Mesendoderm (in vitro differentiated cells): ENCODE results near the gene IRX6. TPM values are rescaled to one million over a fixed set of nuclear protein-coding genes. Genes with fewer than 3 reads are reported as not detected.

Source experiments
- DNase-seq: peaks from one replicate; pipeline ENCODE4 v3.0.0; 2013
- H2AK5ac ChIP-seq: 2 replicates; pipeline ENCODE4 v1.6.1; 2013; ENCODE audit warnings: low read length, inconsistent platforms
- H2BK120ac ChIP-seq: 2 replicates; pipeline ENCODE4 v1.6.1; 2013; ENCODE audit warnings: low read depth, mild to moderate bottlenecking, low read length, moderate library complexity, mixed read lengths
- H2BK15ac ChIP-seq: replicated peaks from 2 replicates; pipeline ENCODE4 v1.6.1; 2013; ENCODE audit warnings: low read depth, mild to moderate bottlenecking, moderate library complexity
- H2BK5ac ChIP-seq: 2 replicates; pipeline ENCODE4 v1.6.1; 2013; ENCODE audit warnings: low read length, inconsistent platforms
- H3K18ac ChIP-seq: 2 replicates; pipeline ENCODE4 v1.6.1; 2013; ENCODE audit warnings: mild to moderate bottlenecking, low read length, mixed read lengths
- H3K23ac ChIP-seq: one replicate; pipeline ENCODE4 v1.6.1; 2013; ENCODE audit warnings: low read length
- H3K27ac ChIP-seq: 2 replicates; pipeline ENCODE4 v1.5.1; 2013; ENCODE audit warnings: low read depth, mild to moderate bottlenecking, inconsistent platforms, low read length, moderate library complexity
- H3K27me3 ChIP-seq: 2 replicates; pipeline ENCODE4 v1.6.1; 2013; ENCODE audit warnings: low read length, control low read depth, mild to moderate bottlenecking, inconsistent platforms; ENCODE audit not compliant: insufficient read depth, poor library complexity
- H3K36me3 ChIP-seq: 2 replicates; pipeline ENCODE4 v1.6.1; 2013; ENCODE audit warnings: low read length, inconsistent platforms; ENCODE audit not compliant: control insufficient read depth, insufficient read depth
- H3K4ac ChIP-seq: one replicate; pipeline ENCODE4 v1.6.1; 2013; ENCODE audit warnings: low read depth, mild to moderate bottlenecking, low read length, moderate library complexity
- H3K4me1 ChIP-seq: 2 replicates; pipeline ENCODE4 v1.6.1; 2013; ENCODE audit warnings: low read depth, low read length, inconsistent platforms; ENCODE audit not compliant: control insufficient read depth
- H3K4me2 ChIP-seq: 2 replicates; pipeline ENCODE4 v1.6.1; 2013; ENCODE audit warnings: low read length
- H3K4me3 ChIP-seq: 2 replicates; pipeline ENCODE4 v1.5.1; 2013; ENCODE audit warnings: mild to moderate bottlenecking, low read length
- H3K56ac ChIP-seq: one replicate; pipeline ENCODE4 v1.6.1; 2013; ENCODE audit warnings: low read length
- H3K79me1 ChIP-seq: 2 replicates; pipeline ENCODE4 v1.6.1; 2013; ENCODE audit warnings: low read length, inconsistent platforms
- H3K79me2 ChIP-seq: 2 replicates; pipeline ENCODE4 v1.6.1; 2013; ENCODE audit warnings: mild to moderate bottlenecking, low read length; ENCODE audit not compliant: control insufficient read depth, insufficient read depth
- H3K9ac ChIP-seq: 2 replicates; pipeline ENCODE4 v1.6.1; 2013; ENCODE audit warnings: low read length, inconsistent platforms
- H4K5ac ChIP-seq: one replicate; pipeline ENCODE4 v1.6.1; 2013; ENCODE audit warnings: low read length
- H4K8ac ChIP-seq: one replicate; pipeline ENCODE4 v1.6.1; 2013; ENCODE audit warnings: low read depth, mild to moderate bottlenecking, control low read depth, low read length, moderate library complexity
- WGBS: extraction: QIAGEN DNeasy Blood & Tissue Kit; methylation state at CpG from one replicate; pipeline ENCODE4 v1.1.7; 2013; ENCODE audit warnings: low lambda C conversion rate, missing lambda C conversion rate; ENCODE audit not compliant: insufficient coverage; ENCODE audit errors: extremely low coverage; 5-methylcytosine and 5-hydroxymethylcytosine counted together
- polyA plus RNA-seq, 2 experiments: library from polyadenylated mRNA; stranded (reverse); fragments of 200-250 nt; gene quantifications; one replicate each; pipeline ENCODE4 v1.2.3, GENCODE V29; 2013

IRX6 gene
- 0.06 TPM for polyA plus RNA-seq (2013, experiment 1 of 2)
- 0.07 TPM for polyA plus RNA-seq (2013, experiment 2 of 2)

DNA sequence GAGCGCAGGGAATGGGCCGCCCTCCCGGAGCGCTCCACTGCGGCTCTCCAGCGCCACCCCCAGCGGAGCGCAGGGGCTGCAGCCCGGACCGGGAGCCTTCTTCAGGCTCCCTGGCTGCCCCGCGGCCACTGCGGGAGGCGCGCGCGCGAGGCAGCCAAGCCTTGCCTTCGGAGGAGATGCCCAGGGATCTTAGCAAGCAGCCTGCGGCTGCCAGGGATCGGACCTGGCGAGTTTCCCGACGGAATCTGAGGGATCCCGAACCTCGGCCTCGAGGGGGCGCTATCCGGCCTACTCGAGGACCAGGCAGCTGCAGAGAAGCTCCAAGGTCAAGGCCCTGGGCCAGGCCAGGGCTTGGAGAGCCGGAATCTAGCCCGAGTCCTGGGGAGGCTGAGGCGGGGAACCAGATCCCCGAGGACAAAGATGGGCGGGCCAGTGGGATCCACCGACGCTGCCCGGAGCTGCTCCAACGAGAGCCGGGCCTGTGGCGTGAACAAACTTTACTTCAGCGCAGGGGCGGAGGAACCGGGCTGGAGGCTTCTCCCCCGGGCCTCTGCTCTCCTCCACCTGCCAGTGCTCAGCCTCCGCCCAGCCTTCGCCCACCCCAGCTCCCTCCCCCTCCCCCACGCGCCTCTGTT is at the start of gene IRX6:
Gene IRX6 (plus strand): TSS at position 567 of the 635 bp plus-strand sequence. CDS start 889 bp downstream, outside the sequence.
- Histone ChIP-seq H4K8ac (no peak within 1 kb of the TSS), H2BK5ac (no peak within 1 kb of the TSS), H3K18ac (no peak within 1 kb of the TSS), H4K5ac (no peak within 1 kb of the TSS), H3K27ac (no peak within 1 kb of the TSS), H3K36me3 (no peaks in the 10 kb centered on the region), H3K4ac (no peak within 1 kb of the TSS), H2BK120ac (no peak within 1 kb of the TSS), H3K4me2 (peak within 1 kb of the TSS; percentile 83), H3K9ac (peak within 1 kb of the TSS; percentile 24), H3K79me1 (no peaks in the 10 kb centered on the region), H3K27me3 (peaks cover 31% of the 10 kb centered on the region), H3K4me3 (peak within 1 kb of the TSS; percentile 48), H3K4me1 (no peaks in the 10 kb centered on the region), H2AK5ac (no peak within 1 kb of the TSS), H3K79me2 (no peaks in the 10 kb centered on the region), H2BK15ac (no peak within 1 kb of the TSS), H3K23ac (no peak within 1 kb of the TSS), H3K56ac (peak within 1 kb of the TSS; percentile 63)
- WGBS: no CpG with 5 or more reads among the region's 49 CpGs
- peak; percentile 94 for DNase-seq

DNA sequence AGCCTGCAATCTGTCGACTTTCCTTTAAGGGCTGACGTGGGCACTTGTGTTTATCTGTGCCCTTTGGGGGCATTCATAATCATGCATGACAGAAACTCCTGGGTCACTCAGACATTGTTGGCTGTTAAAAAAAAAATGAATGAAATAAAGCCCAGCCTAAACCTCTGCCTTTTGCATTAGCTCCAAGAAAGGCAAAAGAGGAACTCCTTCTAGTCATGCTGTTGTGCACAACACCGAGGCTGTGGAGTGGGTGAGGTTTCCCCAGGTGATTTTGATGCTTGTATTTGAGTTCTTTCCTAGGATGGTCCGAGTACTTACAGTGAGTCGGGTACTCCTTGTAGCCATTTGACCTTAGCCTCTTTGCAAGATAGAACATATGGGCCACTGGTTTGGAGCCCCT is 49.6 kb upstream of the IRX6 start:
- H2BK5ac ChIP-seq: no peak overlapping the region
- H3K4ac ChIP-seq: no peak overlapping the region
- H4K8ac ChIP-seq: no peak overlapping the region
- H3K4me2 ChIP-seq: no peak overlapping the region
- no peaks in the 10 kb centered on the region for H3K79me2 ChIP-seq
- no peak overlapping the region for H3K23ac ChIP-seq
- H3K27me3 ChIP-seq: no peaks in the 10 kb centered on the region
- no peak overlapping the region for H3K27ac ChIP-seq
- H3K4me3 ChIP-seq: no peak overlapping the region
- H2BK120ac ChIP-seq: no peak overlapping the region
- H3K18ac ChIP-seq: no peak overlapping the region
- no peak overlapping the region for H2AK5ac ChIP-seq
- H3K79me1 ChIP-seq: no peaks in the 10 kb centered on the region
- no peak overlapping the region for H3K56ac ChIP-seq
- no peak overlapping the region for H3K9ac ChIP-seq
- no peak for DNase-seq
- H4K5ac ChIP-seq: no peak overlapping the region
- no CpG with 5 or more reads among the region's 5 CpGs for WGBS
- no peaks in the 10 kb centered on the region for H3K36me3 ChIP-seq
- no peaks in the 10 kb centered on the region for H3K4me1 ChIP-seq
- no peak overlapping the region for H2BK15ac ChIP-seq

DNA sequence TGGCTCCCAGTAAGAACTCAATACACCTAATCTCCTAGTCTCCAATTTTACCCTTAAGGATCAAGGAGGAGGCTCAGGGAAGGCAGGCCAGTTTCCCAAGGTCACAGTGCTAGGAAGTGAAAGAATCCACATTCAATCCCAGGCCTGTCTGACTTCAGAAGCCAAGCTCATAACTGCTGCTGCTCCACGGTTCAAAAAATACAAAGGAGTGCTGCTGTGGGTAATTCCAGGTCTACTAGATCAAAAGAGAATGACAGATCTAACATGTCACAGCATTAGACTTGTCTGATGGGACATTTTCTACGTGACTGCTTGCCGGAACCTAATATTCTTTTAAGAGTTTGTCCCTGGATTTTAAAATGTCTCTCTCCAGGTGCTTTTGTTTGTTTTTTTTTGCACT is 48.8 kb upstream of the IRX6 start:
- Histone ChIP-seq H3K79me2 (no peaks in the 10 kb centered on the region), H3K18ac (no peak overlapping the region), H3K36me3 (no peaks in the 10 kb centered on the region), H3K4me1 (no peaks in the 10 kb centered on the region), H3K27ac (no peak overlapping the region), H2AK5ac (no peak overlapping the region), H3K4ac (no peak overlapping the region), H3K4me3 (no peak overlapping the region), H3K56ac (no peak overlapping the region), H2BK15ac (no peak overlapping the region), H3K23ac (no peak overlapping the region), H2BK120ac (no peak overlapping the region), H2BK5ac (no peak overlapping the region), H3K9ac (no peak overlapping the region), H3K4me2 (no peak overlapping the region), H3K79me1 (no peaks in the 10 kb centered on the region), H4K8ac (no peak overlapping the region), H4K5ac (no peak overlapping the region), H3K27me3 (no peaks in the 10 kb centered on the region)
- no peak for DNase-seq
- WGBS: no CpG with 5 or more reads among the region's 3 CpGs

DNA sequence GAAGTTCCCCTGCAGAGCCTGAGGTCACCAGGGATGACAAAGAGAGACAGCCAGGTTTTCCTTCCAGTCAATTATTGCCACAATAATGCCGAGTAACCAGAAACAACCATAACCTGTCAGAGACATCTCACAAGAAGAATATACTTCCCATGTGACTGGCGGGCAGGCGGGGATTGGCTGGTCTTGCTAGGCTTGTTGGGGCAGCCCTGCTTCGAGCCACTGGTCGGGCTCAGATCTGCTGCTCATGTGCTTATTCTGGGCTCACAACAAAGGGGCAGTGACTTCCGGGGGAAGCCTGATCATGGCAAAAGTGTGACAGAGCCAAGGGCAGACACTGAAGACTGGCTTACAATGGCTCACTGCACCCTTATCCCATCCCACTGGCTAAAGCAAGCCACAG is 48.1 kb upstream of the IRX6 start:
- H3K27me3 ChIP-seq: no peaks in the 10 kb centered on the region
- no peaks in the 10 kb centered on the region for H3K79me1 ChIP-seq
- H3K4ac ChIP-seq: no peak overlapping the region
- no peak for DNase-seq
- H4K5ac ChIP-seq: no peak overlapping the region
- H3K27ac ChIP-seq: no peak overlapping the region
- H3K4me1 ChIP-seq: no peaks in the 10 kb centered on the region
- H3K23ac ChIP-seq: no peak overlapping the region
- no peak overlapping the region for H4K8ac ChIP-seq
- H3K9ac ChIP-seq: no peak overlapping the region
- H2AK5ac ChIP-seq: no peak overlapping the region
- no peak overlapping the region for H2BK120ac ChIP-seq
- no peak overlapping the region for H3K4me3 ChIP-seq
- WGBS: no CpG with 5 or more reads among the region's 6 CpGs
- H3K4me2 ChIP-seq: no peak overlapping the region
- H3K56ac ChIP-seq: no peak overlapping the region
- H3K79me2 ChIP-seq: no peaks in the 10 kb centered on the region
- H3K18ac ChIP-seq: no peak overlapping the region
- no peaks in the 10 kb centered on the region for H3K36me3 ChIP-seq
- H2BK5ac ChIP-seq: no peak overlapping the region
- no peak overlapping the region for H2BK15ac ChIP-seq

DNA sequence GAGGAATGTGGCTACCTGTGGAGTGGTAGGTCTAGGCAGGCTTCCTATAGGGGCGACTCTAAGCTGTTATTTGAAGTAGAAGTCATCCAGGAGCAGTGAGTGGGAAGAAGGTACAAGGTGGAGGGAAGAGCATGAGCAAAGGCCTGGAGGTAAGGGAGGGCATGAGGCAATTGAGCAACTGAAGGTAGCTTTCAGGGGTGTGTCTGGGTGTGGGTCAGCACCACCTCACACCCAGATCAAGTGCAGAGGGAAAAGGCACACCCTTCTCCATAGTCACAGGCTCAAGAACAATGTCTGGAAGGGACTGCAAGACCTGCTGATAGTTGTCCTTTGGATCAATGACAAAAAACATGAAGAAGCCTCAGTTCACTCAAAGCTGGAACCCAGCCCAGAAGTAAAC is 46.5 kb upstream of the IRX6 start:
- no CpG with 5 or more reads among the region's 1 CpG for WGBS
- H2BK120ac ChIP-seq: no peak overlapping the region
- H2BK5ac ChIP-seq: no peak overlapping the region
- no peak overlapping the region for H3K4me3 ChIP-seq
- H3K56ac ChIP-seq: no peak overlapping the region
- H3K4me1 ChIP-seq: no peaks in the 10 kb centered on the region
- no peaks in the 10 kb centered on the region for H3K27me3 ChIP-seq
- H2AK5ac ChIP-seq: no peak overlapping the region
- no peak overlapping the region for H4K8ac ChIP-seq
- no peaks in the 10 kb centered on the region for H3K79me1 ChIP-seq
- H3K9ac ChIP-seq: no peak overlapping the region
- DNase-seq: peak; percentile 46
- H3K23ac ChIP-seq: no peak overlapping the region
- H2BK15ac ChIP-seq: no peak overlapping the region
- H3K79me2 ChIP-seq: no peaks in the 10 kb centered on the region
- no peaks in the 10 kb centered on the region for H3K36me3 ChIP-seq
- H3K4me2 ChIP-seq: no peak overlapping the region
- H3K4ac ChIP-seq: no peak overlapping the region
- no peak overlapping the region for H4K5ac ChIP-seq
- no peak overlapping the region for H3K27ac ChIP-seq
- H3K18ac ChIP-seq: no peak overlapping the region

DNA sequence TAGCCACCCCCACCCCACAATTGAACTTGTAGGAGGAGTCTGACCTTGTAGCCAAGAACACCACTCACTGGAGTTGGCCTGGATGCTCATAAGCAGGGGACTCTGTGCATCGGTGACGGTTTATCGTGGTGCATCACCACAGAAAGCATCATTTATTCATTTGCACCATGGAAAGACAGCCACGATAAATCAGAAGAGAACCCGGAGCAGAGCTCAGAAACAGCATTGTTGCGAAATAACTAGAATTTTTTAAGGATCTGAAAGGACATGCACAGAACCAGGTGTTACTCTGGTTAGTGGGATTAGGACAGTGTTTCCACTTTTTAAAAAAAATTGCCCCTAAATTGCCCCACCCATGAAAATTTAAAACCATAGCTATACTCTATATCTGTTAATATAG is 44.4 kb upstream of the IRX6 start:
- no peaks in the 10 kb centered on the region for H3K27me3 ChIP-seq
- no peak overlapping the region for H3K56ac ChIP-seq
- no peak overlapping the region for H3K4me3 ChIP-seq
- H2BK120ac ChIP-seq: no peak overlapping the region
- no peak overlapping the region for H3K23ac ChIP-seq
- H4K5ac ChIP-seq: no peak overlapping the region
- no peak overlapping the region for H4K8ac ChIP-seq
- no peak overlapping the region for H3K9ac ChIP-seq
- no peak overlapping the region for H3K27ac ChIP-seq
- H2BK15ac ChIP-seq: no peak overlapping the region
- H2BK5ac ChIP-seq: no peak overlapping the region
- no peaks in the 10 kb centered on the region for H3K79me1 ChIP-seq
- no peak overlapping the region for H3K4ac ChIP-seq
- no peak for DNase-seq
- H3K4me1 ChIP-seq: no peaks in the 10 kb centered on the region
- H3K4me2 ChIP-seq: no peak overlapping the region
- WGBS: no CpG with 5 or more reads among the region's 6 CpGs
- no peak overlapping the region for H3K18ac ChIP-seq
- no peaks in the 10 kb centered on the region for H3K79me2 ChIP-seq
- no peaks in the 10 kb centered on the region for H3K36me3 ChIP-seq
- no peak overlapping the region for H2AK5ac ChIP-seq
